Colonic mucosa (tissue), 4 donors: ENCODE measurements around the gene CNOT8. TPM values are rescaled to one million over a fixed set of nuclear protein-coding genes. Genes with fewer than 3 reads are reported as not detected.

Experiments used
- DNase-seq: peaks from one replicate; pipeline ENCODE4 v3.0.0-alpha.2; 2020
- H3K27ac ChIP-seq: fragments of 200-600 bp; one replicate; pipeline ENCODE4 v1.8.0; 2021
- H3K27me3 ChIP-seq: fragments of 200-600 bp; one replicate; pipeline ENCODE4 v1.8.0; 2021
- H3K36me3 ChIP-seq: fragments of 200-600 bp; one replicate; pipeline ENCODE4 v1.8.0; 2021
- H3K4me1 ChIP-seq: fragments of 200-600 bp; one replicate; pipeline ENCODE4 v1.8.0; 2021; ENCODE audit warnings: mild to moderate bottlenecking
- H3K4me3 ChIP-seq: fragments of 200-600 bp; one replicate; pipeline ENCODE4 v1.8.0; 2021
- H3K9ac ChIP-seq, 2 donors: one replicate each; pipeline ENCODE4 v1.7.0; 2013; ENCODE audit warnings: control low read depth in 2 of 2, low read depth in 2 of 2, low read length in 2 of 2
- H3K9me3 ChIP-seq: fragments of 200-600 bp; one replicate; pipeline ENCODE4 v1.8.0; 2021
- CTCF ChIP-seq: fragments of 200-600 bp; IDR thresholded peaks from one replicate; pipeline ENCODE4 v1.8.0; 2022; ENCODE audit warnings: antibody characterized with exemption, mild to moderate bottlenecking
- intact Hi-C: fragments of 100-400 bp; cut with DNase I; formaldehyde crosslinking; loops from one replicate; pipeline ENCODE4 v1.14.1; 2022
- microRNA-seq: library from miRNA; unstranded; fragments of <30 nt; microRNA quantifications from one replicate; pipeline ENCODE4, GENCODE V29; 2019
- total RNA-seq, 2 donors: library from RNA; stranded (reverse); fragmentation: NEBNext Ultra II Directional in 1 of 2; extraction: Animal tissue kit (Norgen Biotek cat#: 25700) in 1 of 2; gene quantifications; one replicate each; pipeline ENCODE4 v1.2.1, GENCODE V29; 2021
- donor health status: healthy.
- donor health status: DM: no; HTN: no; CAD: no.
- donor health status: DM: no; HTN: no; CAD: no.

The CNOT8 gene
- total RNA-seq, 2 donors from 2014 or later, result 64.0 to 84.0 TPM

DNA sequence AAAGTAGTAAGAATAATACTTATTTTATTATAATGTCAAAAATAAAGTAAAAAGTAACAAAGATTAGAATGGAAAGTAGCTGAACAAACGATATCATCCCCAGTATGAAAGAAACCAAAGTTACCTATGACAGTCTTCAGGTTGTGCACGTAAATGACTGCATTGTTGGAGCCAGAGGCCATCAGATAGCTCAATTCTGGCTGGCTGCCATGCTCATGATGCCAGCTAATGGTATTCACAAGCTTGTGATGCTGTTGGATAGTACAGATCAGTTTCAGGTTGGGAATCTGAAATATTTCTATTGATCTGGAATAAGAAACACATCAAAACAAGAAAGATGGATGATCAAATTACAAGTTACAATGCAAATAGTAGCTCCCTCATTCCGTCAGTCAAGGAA lies 58.4 kb downstream of the CNOT8 start:
- intact Hi-C loops, result no loop called here

GRCh38 chr5:154917757-154918156 lies 59.3 kb downstream of the CNOT8 start:
- Histone ChIP-seq H3K27me3 (no peaks in the 10 kb centered on the region), H3K9me3 (no peaks in the 10 kb centered on the region), H3K36me3 (peaks cover 3% of the 10 kb centered on the region), H3K4me1 (no peaks in the 10 kb centered on the region), H3K4me3 (no peak overlapping the region), H3K27ac (no peak overlapping the region), H3K9ac (no peak overlapping the region)
- DNase-seq, result no peak
- intact Hi-C loops, result no loop called here
- no peak for TF ChIP-seq CTCF

More for the DNA sequence above, 58.4 kb downstream of the CNOT8 start:
- Histone ChIP-seq H3K9ac (no peak overlapping the region), H3K27ac (no peak overlapping the region), H3K9me3 (no peaks in the 10 kb centered on the region), H3K4me3 (no peak overlapping the region), H3K36me3 (peaks cover 3% of the 10 kb centered on the region), H3K4me1 (no peaks in the 10 kb centered on the region), H3K27me3 (no peaks in the 10 kb centered on the region)
- TF ChIP-seq CTCF, result no peak
- no peak for DNase-seq

DNA sequence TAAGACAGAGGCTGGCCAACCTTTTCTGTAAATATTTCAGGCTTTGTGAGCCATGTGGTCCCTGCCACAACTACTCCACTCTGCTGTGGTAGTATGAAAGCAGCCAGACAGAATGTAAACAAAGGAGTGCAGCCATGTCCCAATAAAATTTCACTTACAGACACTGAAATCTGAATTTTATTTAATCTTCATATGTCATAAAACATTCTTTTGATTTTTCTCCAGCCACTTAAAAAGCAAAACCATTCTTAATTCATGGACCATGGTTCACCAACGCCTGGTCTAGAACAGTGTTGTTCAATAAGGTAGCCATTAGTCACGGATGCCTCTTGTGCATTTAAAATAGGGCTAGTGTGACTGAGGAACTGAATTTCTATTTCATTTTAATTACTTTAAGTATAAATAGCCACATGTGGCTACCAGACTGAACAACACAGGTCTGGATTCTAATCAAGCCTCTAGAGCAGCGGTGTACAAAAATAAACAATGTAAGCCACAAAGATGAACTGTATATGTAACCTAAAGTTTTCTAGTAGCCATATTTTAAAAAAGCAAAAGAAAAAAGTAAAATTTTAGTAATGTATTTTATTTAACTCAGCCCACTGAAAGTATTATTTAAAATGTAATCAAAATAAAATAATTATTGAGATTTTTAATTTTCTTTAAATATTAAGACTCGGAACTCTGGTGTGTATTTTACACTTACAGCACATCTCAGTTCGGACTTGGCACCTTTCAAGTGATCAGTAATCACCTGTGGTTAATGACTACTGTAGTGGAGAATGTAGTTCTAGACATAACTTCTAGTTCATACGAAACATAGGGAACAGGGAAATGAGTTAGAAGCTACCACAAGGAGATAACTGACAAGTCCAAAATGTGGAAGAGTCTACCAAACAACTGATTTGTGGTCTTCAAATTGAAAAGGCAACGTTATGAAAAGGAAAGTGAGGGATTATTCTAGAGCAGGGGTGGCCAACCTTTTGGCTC lies 65.3 kb downstream of the CNOT8 start:
- H3K36me3 ChIP-seq, result no peaks in the 10 kb centered on the region
- no peak for DNase-seq
- H3K9ac ChIP-seq, result no peak overlapping the region
- TF ChIP-seq CTCF, result no peak
- H3K27ac ChIP-seq, result no peak overlapping the region
- no peaks in the 10 kb centered on the region for H3K4me1 ChIP-seq
- H3K9me3 ChIP-seq, result no peaks in the 10 kb centered on the region
- intact Hi-C loops, result no loop called here
- H3K4me3 ChIP-seq, result no peak overlapping the region
- H3K27me3 ChIP-seq, result no peaks in the 10 kb centered on the region

Small RNA genes within 50 kb of the gene (microRNA-seq; reads per million reads assigned to microRNA genes)
- not detected for gene MIR378H

Other genes starting within 250 kb of the CNOT8 start
- 100 to 1,000 TPM; 116 to 201 TPM for gene LARP1, start 103.2 kb upstream of the CNOT8 start, total RNA-seq
- 10 to 100 TPM in 1 of 2 donors, 1 to 10 TPM in 1; 7.0 to 20.8 TPM for gene FAXDC2, start 8.0 kb upstream of the CNOT8 start, total RNA-seq
- gene GEMIN5, start 79.6 kb downstream of the CNOT8 start, total RNA-seq, result 10 to 100 TPM in 1 of 2 donors, 1 to 10 TPM in 1; 6.5 to 12.1 TPM
- gene MRPL22, start 82.4 kb downstream of the CNOT8 start, total RNA-seq, result 10 to 100 TPM; 51.4 to 62.3 TPM
- not detected for gene KIF4B, start 155.1 kb downstream of the CNOT8 start, total RNA-seq